GM19239 (cell line): Measurements from ENCODE around the gene YWHAG.
"Not testable (repeated sequence)": the region's sequence is repeated elsewhere in the genome, so short reads cannot be mapped to it uniquely, and the experiment has no call there.

ENCODE experiments used
- DNase-seq: peaks from one replicate; pipeline ENCODE4 v3.0.0; 2011; ENCODE audit warnings: low spot score; ENCODE audit not compliant: insufficient read length
- FAIRE-seq: peaks from 2 replicates; lab custom pipeline; 2011; peaks lifted over from hg19 to GRCh38; lab: Jason Lieb, UNC

YWHAG gene

DNA sequence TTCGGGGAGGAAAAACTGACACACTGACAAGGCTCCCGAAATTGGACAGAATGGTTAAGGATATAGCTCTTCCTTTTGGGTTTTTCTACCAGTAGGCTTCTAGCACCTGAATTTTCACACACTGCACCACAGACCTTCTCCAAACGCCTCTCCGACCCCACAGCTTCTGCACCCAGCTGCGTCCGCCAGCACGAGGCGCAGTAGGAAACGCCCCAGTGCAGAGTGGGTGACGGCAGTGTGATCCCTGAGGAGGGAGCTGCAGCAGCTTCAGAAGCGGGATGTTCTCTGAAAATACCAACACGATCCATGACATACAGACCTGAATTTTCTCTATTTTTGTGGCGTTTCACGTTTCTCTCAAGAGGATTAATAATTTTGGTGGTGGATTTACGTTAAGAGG is 30.4 kb downstream of the YWHAG start:
- DNase-seq = no peak
- no peak for FAIRE-seq

- DNase-seq (no peak), FAIRE-seq (no peak)
Observed at GRCh38 chr7:76327610-76328009, 31.2 kb downstream of the YWHAG start.

- DNase-seq = no peak
- FAIRE-seq = no peak
Observed at GRCh38 chr7:76326646-76327233, 32.1 kb downstream of the YWHAG start.

DNA sequence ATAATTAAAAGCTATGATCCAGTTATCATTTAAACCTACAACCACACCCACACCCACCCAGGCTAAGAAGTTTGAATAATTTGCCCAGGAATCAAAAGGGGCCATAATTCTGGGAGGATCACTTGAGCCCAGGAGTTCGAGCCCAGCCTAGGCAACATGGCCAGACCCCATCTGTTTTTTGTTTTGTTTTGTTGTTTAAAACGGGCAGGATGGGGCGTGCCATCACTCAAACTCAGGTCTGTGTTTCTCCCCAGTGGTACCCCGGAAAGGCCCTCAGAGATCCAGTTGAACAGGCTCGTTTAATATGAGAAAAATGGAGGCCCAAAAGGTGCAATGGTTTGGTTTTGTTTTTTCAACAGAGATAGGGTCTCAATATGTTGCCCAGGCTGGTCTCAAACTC is 33.0 kb downstream of the YWHAG start:
- no peak for DNase-seq
- FAIRE-seq = no peak

DNA sequence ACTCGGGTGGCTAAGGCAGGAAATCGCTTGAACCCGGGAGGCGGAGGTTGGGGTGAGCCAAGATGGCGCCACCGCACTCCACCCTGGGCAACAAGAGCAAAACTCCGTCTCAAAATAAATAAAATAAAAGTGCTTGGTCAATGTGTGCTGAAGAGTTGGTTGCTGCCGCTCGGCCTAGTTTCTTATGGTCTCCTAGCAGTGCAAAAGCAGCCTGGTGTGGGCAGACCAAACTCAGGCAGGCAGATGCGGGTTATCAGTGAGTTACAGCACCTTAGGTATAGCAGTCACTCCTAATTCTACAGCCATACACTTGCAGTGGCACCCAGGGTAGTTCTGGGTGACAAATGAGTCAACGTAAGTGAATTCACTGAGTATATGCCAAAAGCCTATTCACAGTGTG is 33.7 kb downstream of the YWHAG start:
- no peak for DNase-seq
- FAIRE-seq = no peak

- peak; percentile 87 for FAIRE-seq
Observed at GRCh38 chr7:76318488-76319353, 40.1 kb downstream of the YWHAG start.

DNA sequence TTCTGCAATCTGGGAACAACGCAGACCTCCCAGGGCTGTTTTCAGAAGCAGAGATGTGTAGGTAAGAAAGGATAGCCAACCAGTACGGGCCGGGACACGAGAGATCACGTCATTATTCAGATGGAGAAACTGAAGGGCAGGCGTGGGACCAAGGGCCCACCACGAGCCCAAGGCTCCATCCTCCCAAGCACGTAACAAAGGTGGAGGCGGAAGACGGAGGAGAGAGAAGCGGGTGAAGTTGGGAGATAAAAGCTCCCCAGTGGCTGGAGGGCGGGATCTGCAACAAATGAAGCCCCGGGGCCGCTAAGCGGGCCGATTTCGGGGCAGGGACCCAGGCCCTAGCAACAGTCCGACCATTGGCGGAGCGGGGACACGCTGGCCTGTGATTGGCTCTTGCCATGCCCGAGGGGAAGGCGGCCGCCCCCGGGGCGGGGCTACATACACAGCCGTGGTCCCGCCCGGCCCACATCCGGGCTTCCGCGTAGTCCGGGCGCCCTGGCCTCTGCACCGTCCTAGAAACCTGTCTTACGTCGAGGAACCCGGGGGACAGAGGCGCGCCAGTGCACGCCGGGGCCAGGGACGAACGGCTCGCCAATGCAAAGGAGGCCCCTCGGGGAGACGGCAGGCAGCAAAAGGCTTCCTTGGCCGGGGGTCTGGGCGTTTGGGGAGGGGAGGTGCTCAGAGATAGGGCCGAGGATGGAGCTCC is 40.9 kb downstream of the YWHAG start:
- FAIRE-seq (peak; percentile 79), DNase-seq (peak; percentile 91)

More at GRCh38 chr7:76318488-76319353, 40.1 kb downstream of the YWHAG start:
- DNase-seq = peak; percentile 71

DNA sequence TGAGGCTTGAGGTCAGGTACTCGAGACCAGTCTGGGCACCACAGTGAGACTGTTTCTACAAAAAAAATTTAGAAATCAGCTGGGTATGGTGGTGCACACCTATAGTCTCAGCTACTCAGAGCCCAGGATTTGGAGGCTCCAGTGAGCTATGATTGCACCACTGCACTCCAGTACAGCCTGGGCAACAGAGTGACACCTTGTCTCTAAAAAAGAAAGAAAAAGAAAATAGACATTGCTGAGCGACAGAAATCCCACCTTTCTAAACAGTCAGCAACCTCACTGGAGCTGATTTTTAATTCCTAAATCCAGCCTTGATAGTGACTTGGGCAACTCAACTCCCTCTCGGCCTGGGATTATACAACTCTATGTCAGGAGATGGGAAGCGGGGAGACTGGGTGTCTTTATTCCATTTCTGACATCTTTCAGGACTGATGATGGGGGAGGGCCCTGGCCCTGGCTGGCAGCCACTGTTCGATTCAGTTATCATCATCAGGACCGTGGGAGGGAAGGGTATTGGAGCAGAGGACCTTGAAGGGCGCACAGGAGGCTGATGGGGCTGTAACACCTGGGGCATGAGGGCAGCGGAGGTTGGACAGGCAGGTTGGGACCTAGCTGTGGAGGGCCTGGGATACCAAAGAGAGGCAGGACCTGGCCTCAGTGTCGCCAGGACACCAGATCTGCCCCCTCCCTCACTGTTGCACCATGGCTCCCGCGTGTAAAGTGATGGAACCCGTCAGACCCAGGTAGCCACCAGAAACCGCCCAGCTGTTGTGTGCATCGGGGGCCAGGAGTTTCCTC is 41.6 kb downstream of the YWHAG start:
- DNase-seq = no peak
- no peak for FAIRE-seq

GRCh38 chr7:76315364-76315763 is 43.4 kb downstream of the YWHAG start:
- DNase-seq = no peak
- FAIRE-seq = no peak

DNA sequence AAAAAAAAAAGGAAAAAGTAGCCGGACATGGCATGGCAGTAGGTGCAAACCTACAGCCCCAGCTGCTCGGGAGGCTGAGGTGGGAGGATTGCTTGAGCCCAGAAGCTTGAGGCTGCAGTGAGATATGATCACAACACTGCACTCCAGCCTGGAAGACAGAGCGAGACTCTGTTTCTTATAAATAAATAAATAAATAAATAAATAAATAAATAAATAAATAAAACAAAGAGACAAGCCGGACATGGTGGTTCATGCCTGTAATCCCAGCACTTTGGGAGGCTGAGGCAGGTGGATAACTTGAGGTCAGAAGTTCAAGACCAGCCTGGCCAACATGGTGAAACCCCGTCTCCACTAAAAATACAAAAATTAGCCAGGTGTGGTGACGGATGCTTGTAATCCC is 44.1 kb downstream of the YWHAG start:
- DNase-seq, FAIRE-seq: not testable (repeated sequence)

DNA sequence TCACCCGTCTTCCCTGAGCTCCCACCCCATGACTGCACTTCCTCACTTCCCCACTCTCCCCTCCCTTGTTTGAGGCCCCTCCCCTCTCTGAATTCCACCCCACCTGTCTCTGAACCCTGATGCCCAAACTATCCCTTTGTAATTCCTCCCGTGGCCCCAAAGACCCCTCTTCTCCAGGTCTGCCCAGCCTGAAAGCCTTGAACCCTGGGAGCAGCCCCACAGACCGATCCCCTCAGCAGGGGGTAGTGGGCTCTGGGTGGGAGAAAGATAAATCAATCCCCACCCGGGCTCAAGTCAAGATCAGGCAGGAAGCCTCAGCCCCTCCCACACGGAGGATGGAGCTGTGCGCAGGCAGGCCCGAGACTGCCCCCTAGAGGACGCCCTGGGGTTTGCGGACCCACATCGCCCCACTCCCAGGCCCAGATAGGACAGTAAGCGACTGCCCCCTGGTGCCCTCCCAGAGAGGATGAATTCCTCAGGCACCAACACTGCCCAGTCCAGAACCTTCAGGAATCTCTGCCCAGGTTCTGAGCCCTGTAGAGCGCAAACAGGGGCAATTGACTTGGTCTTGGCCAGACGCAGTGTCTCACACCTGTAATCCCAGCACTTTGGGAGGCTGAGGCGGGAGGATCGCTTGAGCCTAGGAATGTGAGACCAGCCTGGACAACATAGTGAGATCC is 44.6 kb downstream of the YWHAG start:
- FAIRE-seq = peak; percentile 87

DNA sequence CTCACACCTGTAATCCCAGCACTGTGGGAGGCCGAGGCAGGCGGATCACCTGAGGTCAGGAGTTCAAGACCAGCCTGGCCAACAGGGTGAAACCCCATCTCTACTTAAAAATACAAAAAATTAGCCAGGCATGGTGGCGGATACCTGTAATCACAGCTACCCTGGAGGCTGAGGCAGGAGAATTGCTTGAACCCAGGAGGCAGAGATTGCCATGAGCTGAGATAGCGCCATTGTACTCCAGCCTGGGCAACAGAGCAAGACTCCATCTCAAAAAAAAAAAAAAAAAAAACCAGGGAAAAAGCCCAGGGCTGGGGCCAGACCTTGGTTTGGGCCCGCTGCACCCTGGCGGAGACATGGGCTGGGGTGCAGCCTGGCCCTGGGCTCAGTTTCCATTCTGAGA is 47.0 kb downstream of the YWHAG start:
- not testable (repeated sequence) for FAIRE-seq, DNase-seq

More for the DNA sequence above, 44.6 kb downstream of the YWHAG start:
- DNase-seq = peak; percentile 96

DNA sequence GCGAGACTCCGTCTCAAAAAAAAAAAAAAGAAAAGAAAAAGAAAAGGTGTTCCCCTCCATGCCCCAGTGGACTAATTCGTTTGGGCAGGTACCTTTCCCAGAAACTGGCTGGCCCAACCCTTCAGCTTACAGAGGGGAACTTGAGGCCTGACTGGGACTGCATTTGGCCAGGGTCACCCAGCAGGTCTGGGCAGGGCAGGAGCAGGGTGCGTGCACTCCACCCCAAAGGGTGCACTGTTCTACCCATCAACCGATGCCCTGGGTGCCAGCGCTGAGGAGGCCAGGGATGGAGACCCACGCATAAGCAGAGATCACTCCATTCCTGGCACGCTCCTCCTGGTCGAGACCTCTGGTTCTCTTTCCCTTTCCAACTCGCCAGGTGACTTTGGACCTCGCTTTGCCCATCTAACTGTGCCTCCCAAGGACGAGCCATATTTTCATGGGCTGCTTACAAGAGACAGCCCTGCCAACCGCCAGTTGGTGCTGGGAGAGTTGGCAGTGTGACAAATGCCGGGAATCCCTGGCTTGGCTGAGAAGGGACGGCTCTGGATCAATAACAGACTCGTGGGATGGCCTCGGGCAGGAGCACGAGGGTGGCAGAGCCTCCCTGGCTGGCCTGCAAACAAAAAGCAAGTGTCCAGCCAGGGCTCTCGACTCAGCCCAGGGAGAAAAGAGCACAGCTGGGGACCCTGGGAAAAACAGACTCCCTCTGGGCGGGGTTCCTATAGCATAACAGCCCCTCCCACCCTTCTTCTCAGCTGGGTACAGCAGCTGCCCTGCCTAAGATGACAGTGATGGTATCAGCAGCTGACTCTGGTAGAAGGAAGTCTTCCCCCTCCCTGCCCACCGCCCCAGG is 48.5 kb downstream of the YWHAG start:
- FAIRE-seq = no peak

GRCh38 chr7:76309341-76310101 is 49.3 kb downstream of the YWHAG start:
- FAIRE-seq, DNase-seq: not testable (repeated sequence)

More for the DNA sequence above, 48.5 kb downstream of the YWHAG start:
- DNase-seq = no peak

GRCh38 chr7:76308874-76309273 is 49.9 kb downstream of the YWHAG start:
- FAIRE-seq, DNase-seq: not testable (repeated sequence)

GRCh38 chr7:76304888-76305375 is 53.9 kb downstream of the YWHAG start:
- FAIRE-seq = no peak
- DNase-seq = no peak

- FAIRE-seq = peak; percentile 73
Observed at GRCh38 chr7:76303202-76304147, 55.3 kb downstream of the YWHAG start.

More at GRCh38 chr7:76303202-76304147, 55.3 kb downstream of the YWHAG start:
- DNase-seq = peak; percentile 82
